Osteoblast (primary cell): Measurements from ENCODE around the gene STRIP2. TPM values are rescaled to one million over a fixed set of nuclear protein-coding genes. Genes with fewer than 3 reads are reported as not detected.

Source experiments
- DNase-seq: peaks from one replicate; pipeline ENCODE4 v3.0.0; 2011; ENCODE audit warnings: low spot score, mixed read lengths; ENCODE audit not compliant: insufficient read length; ENCODE audit errors: missing footprints
- H2AFZ ChIP-seq: 2 replicates; pipeline ENCODE4 v1.6.0; 2011; ENCODE audit warnings: mild to moderate bottlenecking, low read length
- H3K27ac ChIP-seq: 2 replicates; pipeline ENCODE4 v1.5.1; 2011; ENCODE audit warnings: mild to moderate bottlenecking, low read depth, low read length, moderate library complexity
- H3K27me3 ChIP-seq: 2 replicates; pipeline ENCODE4 v1.6.0; 2012; ENCODE audit warnings: mild to moderate bottlenecking, control low read depth, inconsistent platforms, low read length, moderate library complexity; ENCODE audit not compliant: insufficient read depth
- H3K36me3 ChIP-seq: 2 replicates; pipeline ENCODE4 v1.5.1; 2011; ENCODE audit warnings: mild to moderate bottlenecking, low read length, control low read depth, moderate library complexity; ENCODE audit not compliant: insufficient read depth
- H3K4me1 ChIP-seq: 2 replicates; pipeline ENCODE4 v1.5.1; 2011; ENCODE audit warnings: mild to moderate bottlenecking, low read length, control low read depth, moderate library complexity; ENCODE audit not compliant: insufficient read depth
- H3K4me2 ChIP-seq: 2 replicates; pipeline ENCODE4 v1.6.0; 2011; ENCODE audit warnings: mild to moderate bottlenecking, low read length; ENCODE audit not compliant: insufficient read depth
- H3K4me3 ChIP-seq: fragments of 200-600 bp; sonication (generic); 3 replicates; pipeline ENCODE4 v1.5.1; 2012; ENCODE audit warnings: mild to moderate bottlenecking, low read length, inconsistent platforms; ENCODE audit not compliant: insufficient read depth
- H3K79me2 ChIP-seq: 2 replicates; pipeline ENCODE4 v1.6.0; 2012; ENCODE audit warnings: mild to moderate bottlenecking, low read length, control low read depth, inconsistent platforms; ENCODE audit not compliant: insufficient read depth
- H3K9me3 ChIP-seq: 2 replicates; pipeline ENCODE4 v1.5.1; 2011; ENCODE audit warnings: low read depth, low read length, control low read depth
- H4K20me1 ChIP-seq: 2 replicates; pipeline ENCODE4 v1.6.0; 2012; ENCODE audit warnings: mild to moderate bottlenecking, low read length, control low read depth; ENCODE audit not compliant: insufficient read depth
- CTCF ChIP-seq: IDR thresholded peaks from 2 replicates; pipeline ENCODE4 v1.5.1; 2011; ENCODE audit warnings: mild to moderate bottlenecking, low read depth, low read length, moderate library complexity; ENCODE audit errors: extremely low read depth
- total RNA-seq: library from RNA; depleted of rRNA; stranded (reverse); fragments of >200 nt; gene quantifications from 2 replicates; pipeline ENCODE4 v1.2.3, GENCODE V29; 2012

Gene STRIP2
- total RNA-seq, 1 donor, result 8.3 TPM

DNA sequence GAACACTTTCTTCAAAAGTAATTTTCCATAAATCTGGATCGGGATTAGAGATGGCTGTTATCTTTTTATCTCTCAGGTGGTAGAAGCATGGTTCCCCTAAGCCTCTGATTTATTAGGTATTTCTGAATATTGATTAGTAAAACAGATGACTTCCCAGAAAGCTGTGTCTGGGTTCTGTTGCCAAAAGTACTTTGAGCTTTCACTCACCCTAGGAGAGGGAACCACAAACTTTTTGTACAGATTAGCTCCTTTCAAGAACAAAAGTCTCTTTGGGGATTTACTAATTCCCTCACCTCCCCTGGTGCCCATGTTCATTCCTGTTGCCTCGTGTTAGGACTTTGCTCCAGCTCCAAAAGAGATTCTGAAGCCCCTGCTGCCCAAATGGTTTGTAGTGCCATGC lies 46.7 kb upstream of the STRIP2 start:
- H3K4me3 ChIP-seq, result no peak overlapping the region
- DNase-seq, result no peak
- H4K20me1 ChIP-seq, result no peaks in the 10 kb centered on the region
- no peak overlapping the region for H3K4me2 ChIP-seq
- H3K27me3 ChIP-seq, result no peaks in the 10 kb centered on the region
- H3K9me3 ChIP-seq, result no peaks in the 10 kb centered on the region
- no peaks in the 10 kb centered on the region for H3K79me2 ChIP-seq
- H3K4me1 ChIP-seq, result no peaks in the 10 kb centered on the region
- TF ChIP-seq CTCF, result no peak
- H3K36me3 ChIP-seq, result no peaks in the 10 kb centered on the region
- H3K27ac ChIP-seq, result no peak overlapping the region
- H2AFZ ChIP-seq, result no peak overlapping the region

DNA sequence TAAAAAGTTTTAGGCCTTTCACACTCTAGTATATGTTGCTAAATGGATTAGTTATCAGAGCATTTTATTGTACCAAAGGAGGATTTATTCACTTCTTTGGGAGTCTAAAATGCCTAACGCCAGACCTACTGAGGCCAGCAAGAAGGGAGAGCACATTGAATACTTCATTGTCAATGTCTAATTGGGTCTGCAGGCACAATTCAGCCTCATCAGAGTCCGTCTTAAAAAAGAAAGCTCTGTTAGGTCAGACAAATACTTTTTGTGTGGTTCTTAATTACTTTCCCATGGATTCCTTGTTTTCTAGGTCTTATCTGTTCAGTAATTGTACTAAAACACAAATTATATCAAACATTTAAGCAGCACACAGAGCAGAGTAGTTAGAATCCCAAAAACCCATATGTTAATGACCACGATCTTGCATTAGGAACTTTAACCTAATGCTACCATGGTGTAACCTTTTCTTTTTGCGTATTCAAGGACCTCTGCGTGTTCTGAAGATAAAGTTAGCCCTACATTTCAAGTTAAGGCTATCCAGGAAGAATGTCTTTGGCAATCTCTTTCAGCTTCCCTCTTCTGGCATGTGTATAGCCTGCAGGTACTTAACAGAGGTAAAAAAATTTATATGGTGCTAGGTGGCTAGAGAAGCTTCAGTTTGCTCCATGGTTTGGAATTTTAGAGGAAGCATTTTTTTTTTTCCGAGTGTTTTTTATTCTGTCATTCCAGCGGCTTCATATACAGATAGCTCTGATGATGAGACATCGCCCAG lies 45.7 kb upstream of the STRIP2 start:
- H3K36me3 ChIP-seq, result no peaks in the 10 kb centered on the region
- no peaks in the 10 kb centered on the region for H3K79me2 ChIP-seq
- H3K4me2 ChIP-seq, result no peak overlapping the region
- H3K9me3 ChIP-seq, result no peaks in the 10 kb centered on the region
- no peak for TF ChIP-seq CTCF
- H4K20me1 ChIP-seq, result no peaks in the 10 kb centered on the region
- H3K27me3 ChIP-seq, result no peaks in the 10 kb centered on the region
- no peak overlapping the region for H3K4me3 ChIP-seq
- no peak overlapping the region for H2AFZ ChIP-seq
- no peak overlapping the region for H3K27ac ChIP-seq
- no peak for DNase-seq
- H3K4me1 ChIP-seq, result no peaks in the 10 kb centered on the region

DNA sequence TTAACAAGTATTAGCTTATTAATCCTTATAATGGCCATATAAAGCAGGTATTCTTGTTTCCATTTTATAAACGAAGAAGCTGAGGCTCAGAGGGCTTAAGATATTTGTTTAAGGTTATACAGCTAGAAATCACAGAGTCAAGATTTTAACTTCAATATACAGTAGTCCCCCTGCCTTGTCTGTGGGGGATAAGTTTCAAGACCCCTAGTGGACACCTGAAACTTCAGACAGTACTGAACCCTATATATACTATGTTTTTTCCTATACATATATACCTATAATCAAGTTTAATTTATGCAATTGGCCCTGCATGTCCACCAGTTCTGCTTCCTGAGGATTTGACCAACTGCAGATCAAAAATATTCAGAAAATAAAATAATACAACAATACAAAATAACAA lies 44.4 kb upstream of the STRIP2 start:
- no peaks in the 10 kb centered on the region for H3K27me3 ChIP-seq
- H2AFZ ChIP-seq, result no peak overlapping the region
- no peaks in the 10 kb centered on the region for H4K20me1 ChIP-seq
- no peak overlapping the region for H3K27ac ChIP-seq
- H3K9me3 ChIP-seq, result no peaks in the 10 kb centered on the region
- H3K4me1 ChIP-seq, result no peaks in the 10 kb centered on the region
- no peak for TF ChIP-seq CTCF
- no peak overlapping the region for H3K4me3 ChIP-seq
- no peak overlapping the region for H3K4me2 ChIP-seq
- H3K79me2 ChIP-seq, result no peaks in the 10 kb centered on the region
- DNase-seq, result no peak
- H3K36me3 ChIP-seq, result no peaks in the 10 kb centered on the region

- Histone ChIP-seq H3K36me3 (no peaks in the 10 kb centered on the region), H4K20me1 (no peaks in the 10 kb centered on the region), H2AFZ (no peak overlapping the region), H3K79me2 (no peaks in the 10 kb centered on the region), H3K4me3 (no peak overlapping the region), H3K4me2 (no peak overlapping the region), H3K9me3 (no peaks in the 10 kb centered on the region), H3K27me3 (no peaks in the 10 kb centered on the region), H3K27ac (no peak overlapping the region), H3K4me1 (no peaks in the 10 kb centered on the region)
- no peak for TF ChIP-seq CTCF
- DNase-seq, result no peak
These were observed 43.9 kb upstream of the STRIP2 start for GRCh38 chr7:129390314-129390713.
